HepG2 (cell line): Measurements from ENCODE around the gene KITLG. TPM values are rescaled to one million over a fixed set of nuclear protein-coding genes. Genes with fewer than 3 reads are reported as not detected.

ENCODE experiments used
- ATAC-seq: fragments of 200-7000 bp; cut with Tn5 transposase; 3 replicates; pipeline ENCODE4 v1.9.1; 2020; ENCODE audit warnings: mild to moderate bottlenecking, moderate library complexity
- BruUV-seq: library from RNA; stranded (reverse); fragments of 400-500 nt; replicated peaks from 2 replicates; lab custom pipeline; 2021; lab: Mats Ljungman, UMichigan
- CTCF ChIA-PET: fragments of 300-600 bp; formaldehyde crosslinking; extraction: SDS; loops from one replicate; lab custom pipeline; 2021; ENCODE audit warnings: low total read pairs, inconsistent platforms, low intra/inter-chr PET ratio; lab: Yijun Ruan, JAX
- POLR2A ChIA-PET: fragments of 350-600 bp; sonication (Branson Sonifier 250); formaldehyde crosslinking; loops from one replicate; lab custom pipeline; 2020; ENCODE audit warnings: antibody characterized with exemption, inconsistent platforms; lab: Yijun Ruan, JAX
- DNase-seq: peaks from one replicate; pipeline ENCODE4 v3.0.0-alpha.2; 2015; ENCODE audit warnings: low spot score
- FAIRE-seq: peaks from 3 replicates; lab custom pipeline; 2011; peaks lifted over from hg19 to GRCh38; lab: Jason Lieb, UNC
- H2AFZ ChIP-seq: one replicate; pipeline ENCODE4 v1.6.1; 2011; ENCODE audit warnings: low read length, inconsistent platforms
- H3K27ac ChIP-seq: fragments of 300-600 bp; 3 replicates; pipeline ENCODE4 v1.8.0; 2011; ENCODE audit warnings: mixed run types, mild to moderate bottlenecking, mixed read lengths, low read length, inconsistent platforms; ENCODE audit not compliant: insufficient read depth; ENCODE audit errors: extremely low read length
- H3K27me3 ChIP-seq, 2 experiments: fragments of 200-600 bp in 1 of 2; 2 replicates in 1 of 2; 3 replicates in 1 of 2; pipeline versions ENCODE4 v1.6.0 to v1.8.0; 2011; ENCODE audit warnings: low read length in 2 of 2, mild to moderate bottlenecking in 2 of 2, moderate library complexity in 2 of 2, inconsistent platforms in 1 of 2; ENCODE audit not compliant: insufficient read depth in 2 of 2, control insufficient read depth in 1 of 2
- H3K36me3 ChIP-seq, 2 experiments: fragments of 200-600 bp in 1 of 2; replicated peaks in 1 of 2; 2 replicates in 1 of 2; 3 replicates in 1 of 2; pipeline versions ENCODE4 v1.5.1 to v1.8.0; 2011; ENCODE audit warnings: low read length in 2 of 2, inconsistent platforms in 1 of 2; ENCODE audit not compliant: insufficient read depth in 2 of 2, control insufficient read depth in 1 of 2
- H3K4me1 ChIP-seq: 2 replicates; pipeline ENCODE4 v1.5.1; 2012; ENCODE audit warnings: low read length, inconsistent platforms; ENCODE audit not compliant: insufficient read depth
- H3K4me2 ChIP-seq: 2 replicates; pipeline ENCODE4 v1.6.0; 2011; ENCODE audit warnings: low read depth, low read length, inconsistent platforms
- H3K4me3 ChIP-seq, 3 experiments: fragments of 200-600 bp in 1 of 3; sonication (generic), shearing (Covaris generic) in 1 of 3; replicated peaks in 1 of 3; 2 replicates each; pipeline ENCODE4 v1.5.1; 2011 to 2016; ENCODE audit warnings: low read length in 3 of 3, inconsistent platforms in 2 of 3, low read depth in 2 of 3, mild to moderate bottlenecking in 2 of 3, control low read depth in 1 of 3, mixed read lengths in 1 of 3; ENCODE audit not compliant: insufficient read depth in 1 of 3
- H3K79me2 ChIP-seq: one replicate; pipeline ENCODE4 v1.6.1; 2011; ENCODE audit warnings: low read length, inconsistent platforms; ENCODE audit not compliant: insufficient read depth
- H3K9ac ChIP-seq: 2 replicates; pipeline ENCODE4 v1.6.0; 2011; ENCODE audit warnings: mild to moderate bottlenecking, low read depth, low read length, inconsistent platforms; ENCODE audit not compliant: insufficient read depth
- H3K9me3 ChIP-seq: 2 replicates; pipeline ENCODE4 v1.5.1; 2012; ENCODE audit warnings: mild to moderate bottlenecking, low read length
- H4K20me1 ChIP-seq: 2 replicates; pipeline ENCODE4 v1.6.0; 2011; ENCODE audit warnings: inconsistent platforms, mild to moderate bottlenecking, low read length, moderate library complexity; ENCODE audit not compliant: insufficient read depth
- NFKB2 ChIP-seq: sonication (generic); formaldehyde crosslinking; IDR thresholded peaks from 2 replicates; pipeline ENCODE4 v1.4.0; 2020; ENCODE audit warnings: missing genetic modification reagents, borderline replicate concordance
- ZNF674 ChIP-seq: sonication (generic); formaldehyde crosslinking; IDR thresholded peaks from 2 replicates; pipeline ENCODE4 v1.5.0; 2020; ENCODE audit warnings: low read depth, mild to moderate bottlenecking, missing genetic modification reagents
- ZNF772 ChIP-seq: sonication (generic); formaldehyde crosslinking; IDR thresholded peaks from 2 replicates; pipeline ENCODE4 v1.5.0; 2020; ENCODE audit warnings: mild to moderate bottlenecking, missing genetic modification reagents
- WGBS: methylation state at CpG from one replicate; pipeline ENCODE4 v1.1.6; 2017; ENCODE audit warnings: low lambda C conversion rate; 5-methylcytosine and 5-hydroxymethylcytosine counted together
- in situ Hi-C: cut with HindIII; loops from 2 replicates; pipeline ENCODE4 v1.10.0; 2017; ENCODE audit warnings: low pct_unique_long_range_greater_than_20kb; ENCODE audit not compliant: extremely low pct_ligation_motif_present
- intact Hi-C: fragments of 100-400 bp; cut with micrococcal nuclease; formaldehyde crosslinking; loops from one replicate; pipeline ENCODE4 v1.10.0; 2022; ENCODE audit not compliant: unreplicated experiment
- polyA plus RNA-seq, 8 experiments: library from polyadenylated mRNA; depleted of rRNA in 3 of 8; stranded (reverse) in 7 of 8; unstranded in 1 of 8; fragments of >200 nt; fragmentation: Illumina TruSeq in 4 of 8; extraction: Trizol in 4 of 8; gene quantifications; 2 replicates each; pipeline versions ENCODE4 v1.2.1 to v1.2.3, GENCODE V29; 2011 to 2016; ENCODE audit warnings: low read depth in 4 of 8, missing spikeins in 1 of 8, mixed read lengths in 1 of 8; ENCODE audit not compliant: insufficient read depth in 1 of 8
- total RNA-seq, 5 experiments: library from RNA; depleted of rRNA; stranded (reverse); fragments of >200 nt; fragmentation: Illumina TruSeq; extraction: Trizol; gene quantifications; 2 replicates each; pipeline ENCODE4 v1.2.3, GENCODE V29; 2016; ENCODE audit warnings: low read depth in 1 of 5
- TF ChIP-seq, protein P1 (sequence below): IDR thresholded peaks from 2 replicates; pipeline ENCODE4 v1.4.0; 2020; ENCODE audit warnings: mild to moderate bottlenecking, missing genetic modification reagents

KITLG gene
- total and polyA plus RNA-seq, 2 of the 13 experiments (the other 11 are each of a cell fraction or from before 2014, with no cell fraction given): 0.66 to 4.3 TPM

DNA sequence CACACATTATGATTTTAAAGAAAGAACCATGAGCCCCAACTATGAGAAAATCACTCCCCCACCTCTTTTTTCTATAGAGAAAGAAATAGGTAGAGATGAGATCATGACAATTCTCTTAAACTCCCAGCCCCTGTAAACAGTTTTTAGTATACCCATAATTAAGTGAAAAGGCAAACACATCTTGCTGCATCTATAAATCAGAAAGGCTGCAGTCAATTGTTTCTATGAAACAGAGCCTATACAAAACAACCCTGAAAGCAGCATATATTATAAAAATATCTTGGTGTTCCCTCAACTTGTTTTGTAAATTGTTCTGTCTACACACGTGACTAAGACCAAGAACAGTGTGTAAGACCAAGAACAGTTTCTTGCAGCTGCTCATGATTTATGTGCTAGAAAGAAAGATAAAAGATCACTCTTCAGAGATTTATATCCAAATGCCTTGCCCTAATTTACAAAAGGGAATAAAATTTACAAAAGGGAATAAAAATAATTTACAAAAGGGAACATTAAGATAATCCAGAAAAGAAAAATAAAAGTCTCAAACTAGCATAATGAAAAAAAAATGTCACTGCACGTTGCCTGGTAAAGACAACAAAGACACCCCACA lies 4.8 kb downstream of the KITLG start:
- BruUV-seq: no TSS peak
- in situ Hi-C loops: no loop called here
- no peaks in the 10 kb centered on the region for H3K36me3 ChIP-seq
- H3K4me1 ChIP-seq: peaks cover 45% of the 10 kb centered on the region
- 61% methylated on average over 2 of the region's 2 CpGs for WGBS
- DNase-seq (no peak), FAIRE-seq (no peak), ATAC-seq (no peak)
- no peak overlapping the region for H3K4me3 ChIP-seq
- no peak overlapping the region for H3K27ac ChIP-seq
- peaks cover 2% of the 10 kb centered on the region for H3K79me2 ChIP-seq
- H4K20me1 ChIP-seq: no peaks in the 10 kb centered on the region
- ChIA-PET CTCF (no interaction called here), POLR2A (no interaction called here)
- H3K9ac ChIP-seq: no peak overlapping the region
- intact Hi-C loops: loop anchor here (5.0 to 10.0 kb wide), 2 partner anchors 352 to 431 kb away; partner anchors contain the start of genes CEP290 and TMTC3
- no peak for TF ChIP-seq ZNF674
- TF ChIP-seq, protein P1, sequence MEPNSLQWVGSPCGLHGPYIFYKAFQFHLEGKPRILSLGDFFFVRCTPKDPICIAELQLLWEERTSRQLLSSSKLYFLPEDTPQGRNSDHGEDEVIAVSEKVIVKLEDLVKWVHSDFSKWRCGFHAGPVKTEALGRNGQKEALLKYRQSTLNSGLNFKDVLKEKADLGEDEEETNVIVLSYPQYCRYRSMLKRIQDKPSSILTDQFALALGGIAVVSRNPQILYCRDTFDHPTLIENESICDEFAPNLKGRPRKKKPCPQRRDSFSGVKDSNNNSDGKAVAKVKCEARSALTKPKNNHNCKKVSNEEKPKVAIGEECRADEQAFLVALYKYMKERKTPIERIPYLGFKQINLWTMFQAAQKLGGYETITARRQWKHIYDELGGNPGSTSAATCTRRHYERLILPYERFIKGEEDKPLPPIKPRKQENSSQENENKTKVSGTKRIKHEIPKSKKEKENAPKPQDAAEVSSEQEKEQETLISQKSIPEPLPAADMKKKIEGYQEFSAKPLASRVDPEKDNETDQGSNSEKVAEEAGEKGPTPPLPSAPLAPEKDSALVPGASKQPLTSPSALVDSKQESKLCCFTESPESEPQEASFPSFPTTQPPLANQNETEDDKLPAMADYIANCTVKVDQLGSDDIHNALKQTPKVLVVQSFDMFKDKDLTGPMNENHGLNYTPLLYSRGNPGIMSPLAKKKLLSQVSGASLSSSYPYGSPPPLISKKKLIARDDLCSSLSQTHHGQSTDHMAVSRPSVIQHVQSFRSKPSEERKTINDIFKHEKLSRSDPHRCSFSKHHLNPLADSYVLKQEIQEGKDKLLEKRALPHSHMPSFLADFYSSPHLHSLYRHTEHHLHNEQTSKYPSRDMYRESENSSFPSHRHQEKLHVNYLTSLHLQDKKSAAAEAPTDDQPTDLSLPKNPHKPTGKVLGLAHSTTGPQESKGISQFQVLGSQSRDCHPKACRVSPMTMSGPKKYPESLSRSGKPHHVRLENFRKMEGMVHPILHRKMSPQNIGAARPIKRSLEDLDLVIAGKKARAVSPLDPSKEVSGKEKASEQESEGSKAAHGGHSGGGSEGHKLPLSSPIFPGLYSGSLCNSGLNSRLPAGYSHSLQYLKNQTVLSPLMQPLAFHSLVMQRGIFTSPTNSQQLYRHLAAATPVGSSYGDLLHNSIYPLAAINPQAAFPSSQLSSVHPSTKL (CRISPR knock-in tag): no peak
- H3K27me3 ChIP-seq: no peaks in the 10 kb centered on the region
- no peaks in the 10 kb centered on the region for H3K9me3 ChIP-seq
- no peak overlapping the region for H2AFZ ChIP-seq
- H3K4me2 ChIP-seq: no peak overlapping the region

DNA sequence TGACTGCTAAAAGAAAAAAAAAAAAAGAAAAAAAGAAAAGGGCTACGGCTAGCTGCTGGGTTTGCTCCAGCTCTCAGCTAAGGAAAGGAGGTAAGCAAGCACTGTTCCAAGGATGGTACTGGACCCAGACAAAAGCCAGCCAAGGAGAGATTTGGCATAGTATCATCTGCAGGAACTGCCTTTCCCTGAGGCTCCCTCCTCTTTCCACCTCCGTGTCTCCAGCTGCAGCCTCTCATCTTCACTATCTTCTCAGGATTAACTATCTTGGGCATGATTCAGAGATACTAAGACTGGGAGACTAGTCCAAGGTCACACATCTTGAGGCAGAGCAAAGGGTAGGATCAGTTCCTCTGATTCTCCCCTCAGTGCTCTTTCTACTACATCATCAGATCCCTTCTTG lies 6.0 kb downstream of the KITLG start:
- peaks cover 2% of the 10 kb centered on the region for H3K79me2 ChIP-seq
- TF ChIP-seq ZNF772 (CRISPR knock-in tag): no peak
- no peak for TF ChIP-seq NFKB2 (CRISPR knock-in tag)
- H2AFZ ChIP-seq: no peak overlapping the region
- DNase-seq: no peak
- no peaks in the 10 kb centered on the region for H3K9me3 ChIP-seq
- CTCF ChIA-PET: no interaction called here
- WGBS: 64% methylated on average over 2 of the region's 2 CpGs
- H3K4me3 ChIP-seq: no peak overlapping the region
- in situ Hi-C loops: no loop called here
- POLR2A ChIA-PET: no interaction called here
- intact Hi-C loops: loop anchor here (10.0 kb wide), 1 partner anchor 429 kb away; the partner anchor contains the start of genes CEP290 and TMTC3
- no peak for FAIRE-seq
- BruUV-seq: no TSS peak
- H4K20me1 ChIP-seq: no peaks in the 10 kb centered on the region
- no peak overlapping the region for H3K4me2 ChIP-seq
- no peaks in the 10 kb centered on the region for H3K27me3 ChIP-seq
- H3K9ac ChIP-seq: no peak overlapping the region
- ATAC-seq: no peak
- H3K27ac ChIP-seq: no peak overlapping the region
- H3K36me3 ChIP-seq: no peaks in the 10 kb centered on the region
- peaks cover 45% of the 10 kb centered on the region for H3K4me1 ChIP-seq
